NCI-H1417 treated with DMSO at 0.1 percent for 48 hours (cell line): ENCODE measurements around the gene IQGAP1.
"Not testable (repeated sequence)": the region's sequence is repeated elsewhere in the genome, so short reads cannot be mapped to it uniquely, and the experiment has no call there.

Experiments used
- DNase-seq: peaks from one replicate; lab custom pipeline; 2025; lab: John Stamatoyannopoulos, UW

Gene IQGAP1

GRCh38 chr15:90411176-90411575 lies 23.1 kb downstream of the IQGAP1 start:
- no peak for DNase-seq

- peak; percentile 49 for DNase-seq
These were observed 24.5 kb downstream of the IQGAP1 start for GRCh38 chr15:90412356-90413194.

GRCh38 chr15:90413411-90414379 lies 25.7 kb downstream of the IQGAP1 start:
- no peak for DNase-seq

GRCh38 chr15:90414408-90415028 lies 26.5 kb downstream of the IQGAP1 start:
- DNase-seq: no peak

GRCh38 chr15:90416052-90416451 lies 28.0 kb downstream of the IQGAP1 start:
- not testable (repeated sequence) for DNase-seq

- DNase-seq: no peak
These were observed 30.6 kb downstream of the IQGAP1 start for GRCh38 chr15:90418627-90419026.

GRCh38 chr15:90419206-90419605 lies 31.2 kb downstream of the IQGAP1 start:
- no peak for DNase-seq

- DNase-seq: no peak
These were observed 31.8 kb downstream of the IQGAP1 start for GRCh38 chr15:90419738-90420406.

- no peak for DNase-seq
These were observed 32.4 kb downstream of the IQGAP1 start for GRCh38 chr15:90420451-90420850.

- DNase-seq: no peak
These were observed 33.5 kb downstream of the IQGAP1 start for GRCh38 chr15:90421527-90421926.

- DNase-seq: no peak
These were observed 34.0 kb downstream of the IQGAP1 start for GRCh38 chr15:90422043-90422442.

- DNase-seq: no peak
These were observed 34.9 kb downstream of the IQGAP1 start for GRCh38 chr15:90422936-90423335.

GRCh38 chr15:90423801-90424319 lies 35.8 kb downstream of the IQGAP1 start:
- DNase-seq: no peak

GRCh38 chr15:90425726-90426346 lies 37.8 kb downstream of the IQGAP1 start:
- no peak for DNase-seq

- DNase-seq: no peak
These were observed 39.1 kb downstream of the IQGAP1 start for GRCh38 chr15:90427185-90427584.

- no peak for DNase-seq
These were observed 44.2 kb downstream of the IQGAP1 start for GRCh38 chr15:90432253-90432652.

GRCh38 chr15:90435652-90436337 lies 47.8 kb downstream of the IQGAP1 start:
- DNase-seq: no peak

- DNase-seq: no peak
These were observed 48.9 kb downstream of the IQGAP1 start for GRCh38 chr15:90436952-90437351.

GRCh38 chr15:90437516-90437915 lies 49.5 kb downstream of the IQGAP1 start:
- DNase-seq: no peak

GRCh38 chr15:90439946-90440345 lies 51.9 kb downstream of the IQGAP1 start:
- no peak for DNase-seq
